Cardiac muscle cell (in vitro differentiated cells and primary cell): ENCODE results near the gene DDX24. TPM values are rescaled to one million over a fixed set of nuclear protein-coding genes. Genes with fewer than 3 reads are reported as not detected.

Source experiments
- DNase-seq, 2 donors: peaks; one replicate each; pipeline versions ENCODE4 v3.0.0 to v3.0.0-alpha.2; 2010 to 2017; ENCODE audit warnings: low read depth in 1 of 2, low spot score in 1 of 2
- H3K27ac ChIP-seq: fragments of 200-600 bp; sonication (generic); 2 replicates; pipeline ENCODE4 v1.5.1; 2016
- H3K27me3 ChIP-seq: fragments of 200-600 bp; sonication (generic); 2 replicates; pipeline ENCODE4 v1.6.0; 2016; ENCODE audit warnings: control low read depth
- H3K36me3 ChIP-seq: fragments of 200-600 bp; sonication (generic); 2 replicates; pipeline ENCODE4 v1.5.1; 2016; ENCODE audit warnings: control low read depth
- H3K4me1 ChIP-seq: fragments of 200-600 bp; sonication (generic); 2 replicates; pipeline ENCODE4 v1.8.1; 2017; ENCODE audit warnings: low read depth, mild to moderate bottlenecking, mixed run types
- H3K4me3 ChIP-seq: fragments of 200-600 bp; sonication (generic); 2 replicates; pipeline ENCODE4 v1.5.1; 2016; ENCODE audit warnings: mild to moderate bottlenecking
- H3K9me3 ChIP-seq: fragments of 200-600 bp; sonication (generic); 2 replicates; pipeline ENCODE4 v1.5.1; 2017; ENCODE audit warnings: low read depth, mild to moderate bottlenecking, control low read depth
- polyA plus RNA-seq: library from polyadenylated mRNA; unstranded; fragments of >200 nt; fragmentation: Nextera tagmentation; extraction: Ambion mirVana; gene quantifications from 2 replicates; pipeline ENCODE4 v1.2.1, GENCODE V29; 2016
- total RNA-seq: library from RNA; depleted of rRNA; stranded (reverse); fragments of >200 nt; gene quantifications from 2 replicates; pipeline ENCODE4 v1.2.3, GENCODE V29; 2016
- TF ChIP-seq, protein P1 (sequence below): IDR thresholded peaks from 2 replicates; pipeline ENCODE4 v1.5.1; 2012; ENCODE audit warnings: low read depth, mild to moderate bottlenecking, low read length

DDX24 gene
- total and polyA plus RNA-seq, 2 experiments from 2014 or later, result 188 to 227 TPM

- no peak within 1 kb of the TSS for H3K4me3 ChIP-seq
- peak in 1 of 2 donors; percentile 66 for DNase-seq
- no peaks in the 10 kb centered on the region for H3K36me3 ChIP-seq
- H3K4me1 ChIP-seq, result no peaks in the 10 kb centered on the region
- TF ChIP-seq, protein P1, sequence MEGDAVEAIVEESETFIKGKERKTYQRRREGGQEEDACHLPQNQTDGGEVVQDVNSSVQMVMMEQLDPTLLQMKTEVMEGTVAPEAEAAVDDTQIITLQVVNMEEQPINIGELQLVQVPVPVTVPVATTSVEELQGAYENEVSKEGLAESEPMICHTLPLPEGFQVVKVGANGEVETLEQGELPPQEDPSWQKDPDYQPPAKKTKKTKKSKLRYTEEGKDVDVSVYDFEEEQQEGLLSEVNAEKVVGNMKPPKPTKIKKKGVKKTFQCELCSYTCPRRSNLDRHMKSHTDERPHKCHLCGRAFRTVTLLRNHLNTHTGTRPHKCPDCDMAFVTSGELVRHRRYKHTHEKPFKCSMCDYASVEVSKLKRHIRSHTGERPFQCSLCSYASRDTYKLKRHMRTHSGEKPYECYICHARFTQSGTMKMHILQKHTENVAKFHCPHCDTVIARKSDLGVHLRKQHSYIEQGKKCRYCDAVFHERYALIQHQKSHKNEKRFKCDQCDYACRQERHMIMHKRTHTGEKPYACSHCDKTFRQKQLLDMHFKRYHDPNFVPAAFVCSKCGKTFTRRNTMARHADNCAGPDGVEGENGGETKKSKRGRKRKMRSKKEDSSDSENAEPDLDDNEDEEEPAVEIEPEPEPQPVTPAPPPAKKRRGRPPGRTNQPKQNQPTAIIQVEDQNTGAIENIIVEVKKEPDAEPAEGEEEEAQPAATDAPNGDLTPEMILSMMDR, result no peak
- H3K27me3 ChIP-seq, result no peaks in the 10 kb centered on the region
- H3K27ac ChIP-seq, result no peak within 1 kb of the TSS
- H3K9me3 ChIP-seq, result no peaks in the 10 kb centered on the region
Measured at GRCh38 chr14:94110552-94111181, 29.7 kb upstream of the DDX24 start, which contains the start of gene IFI27. Gene IFI27 (plus strand): TSS chr14:94110736.

GRCh38 chr14:94109915-94110250, 28.9 kb upstream of the DDX24 start:
- Histone ChIP-seq H3K27me3 (no peaks in the 10 kb centered on the region), H3K9me3 (no peaks in the 10 kb centered on the region), H3K4me3 (no peak overlapping the region), H3K27ac (no peak overlapping the region), H3K36me3 (no peaks in the 10 kb centered on the region), H3K4me1 (no peaks in the 10 kb centered on the region)
- TF ChIP-seq, protein P1, result no peak
- no peak for DNase-seq

GRCh38 chr14:94104731-94105130, 23.7 kb upstream of the DDX24 start:
- no peak overlapping the region for H3K27ac ChIP-seq
- H3K36me3 ChIP-seq, result no peaks in the 10 kb centered on the region
- TF ChIP-seq, protein P1, result no peak
- no peaks in the 10 kb centered on the region for H3K9me3 ChIP-seq
- H3K27me3 ChIP-seq, result no peaks in the 10 kb centered on the region
- H3K4me1 ChIP-seq, result no peaks in the 10 kb centered on the region
- H3K4me3 ChIP-seq, result no peak overlapping the region
- DNase-seq, result no peak

GRCh38 chr14:94103554-94104150, 22.6 kb upstream of the DDX24 start:
- DNase-seq, result no peak
- Histone ChIP-seq H3K36me3 (no peaks in the 10 kb centered on the region), H3K27me3 (no peaks in the 10 kb centered on the region), H3K4me1 (no peaks in the 10 kb centered on the region), H3K4me3 (no peak overlapping the region), H3K9me3 (no peaks in the 10 kb centered on the region), H3K27ac (no peak overlapping the region)
- TF ChIP-seq, protein P1, result no peak

DNA sequence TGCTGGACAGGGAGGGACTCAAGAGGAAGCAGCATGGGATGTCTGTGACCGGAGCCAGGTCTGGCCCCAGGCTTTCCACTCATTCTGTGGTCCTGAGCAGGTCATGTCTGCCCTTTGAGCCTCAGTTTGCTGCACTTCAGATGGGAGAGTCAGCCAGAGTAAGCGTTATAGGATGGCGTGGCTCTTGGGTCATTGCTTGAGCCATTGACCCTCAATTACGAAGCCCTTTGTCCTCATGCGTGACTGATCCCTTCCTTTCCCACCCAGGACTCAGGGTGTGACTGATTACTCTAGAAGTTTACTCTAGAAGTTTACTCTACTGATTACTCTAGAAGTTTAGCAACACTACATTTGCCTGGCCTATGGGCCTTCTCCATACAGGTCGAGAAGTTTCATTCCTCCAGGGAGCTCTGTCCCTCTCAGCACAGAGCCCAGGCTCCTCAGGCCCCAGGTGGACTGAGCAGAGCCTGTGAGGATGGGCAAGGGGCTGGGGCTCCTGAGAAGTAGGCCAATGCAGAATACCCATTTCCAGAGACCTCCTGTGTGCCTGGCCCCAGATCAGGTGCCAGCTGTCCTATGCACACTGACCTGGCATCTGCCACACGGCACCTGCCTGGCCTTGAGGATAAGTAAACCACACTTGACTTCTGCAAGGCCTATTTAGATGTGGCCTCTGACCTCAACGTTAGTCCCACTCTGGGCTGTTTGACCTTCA, 21.9 kb upstream of the DDX24 start:
- no peaks in the 10 kb centered on the region for H3K9me3 ChIP-seq
- DNase-seq, result no peak
- no peak overlapping the region for H3K4me3 ChIP-seq
- no peaks in the 10 kb centered on the region for H3K36me3 ChIP-seq
- no peaks in the 10 kb centered on the region for H3K27me3 ChIP-seq
- TF ChIP-seq, protein P1, result no peak
- no peaks in the 10 kb centered on the region for H3K4me1 ChIP-seq
- H3K27ac ChIP-seq, result no peak overlapping the region
